ENCODE data around the gene BCAT1.
"Not testable (repeated sequence)": the region's sequence is repeated elsewhere in the genome, so short reads cannot be mapped to it uniquely, and the experiment has no call there.

BCAT1 gene

DNA sequence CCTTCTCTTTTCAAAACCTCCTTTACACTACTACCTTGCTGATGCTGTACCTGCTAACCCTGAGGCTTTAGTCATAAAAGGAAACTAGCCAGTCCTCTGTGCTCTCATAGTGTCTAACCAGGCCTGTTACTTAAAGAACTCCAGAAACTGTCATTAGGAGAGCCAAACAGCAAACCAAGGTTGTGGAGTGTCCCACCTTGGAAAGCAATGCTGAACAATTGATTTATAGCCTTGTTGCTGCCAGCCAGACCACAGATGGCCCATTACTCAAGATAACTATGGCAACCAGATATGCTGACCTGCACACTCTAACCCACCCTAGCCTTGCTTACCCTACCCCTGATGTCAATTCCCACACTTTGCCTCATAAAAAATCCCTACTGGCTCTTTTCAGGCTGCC lies 26.5 kb upstream of the BCAT1 start:
- H3K27ac ChIP-seq = no peak overlapping the region
- TF ChIP-seq, protein P1, sequence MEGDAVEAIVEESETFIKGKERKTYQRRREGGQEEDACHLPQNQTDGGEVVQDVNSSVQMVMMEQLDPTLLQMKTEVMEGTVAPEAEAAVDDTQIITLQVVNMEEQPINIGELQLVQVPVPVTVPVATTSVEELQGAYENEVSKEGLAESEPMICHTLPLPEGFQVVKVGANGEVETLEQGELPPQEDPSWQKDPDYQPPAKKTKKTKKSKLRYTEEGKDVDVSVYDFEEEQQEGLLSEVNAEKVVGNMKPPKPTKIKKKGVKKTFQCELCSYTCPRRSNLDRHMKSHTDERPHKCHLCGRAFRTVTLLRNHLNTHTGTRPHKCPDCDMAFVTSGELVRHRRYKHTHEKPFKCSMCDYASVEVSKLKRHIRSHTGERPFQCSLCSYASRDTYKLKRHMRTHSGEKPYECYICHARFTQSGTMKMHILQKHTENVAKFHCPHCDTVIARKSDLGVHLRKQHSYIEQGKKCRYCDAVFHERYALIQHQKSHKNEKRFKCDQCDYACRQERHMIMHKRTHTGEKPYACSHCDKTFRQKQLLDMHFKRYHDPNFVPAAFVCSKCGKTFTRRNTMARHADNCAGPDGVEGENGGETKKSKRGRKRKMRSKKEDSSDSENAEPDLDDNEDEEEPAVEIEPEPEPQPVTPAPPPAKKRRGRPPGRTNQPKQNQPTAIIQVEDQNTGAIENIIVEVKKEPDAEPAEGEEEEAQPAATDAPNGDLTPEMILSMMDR (conservative IDR thresholded peaks at IDR 0.05) = no peak

DNA sequence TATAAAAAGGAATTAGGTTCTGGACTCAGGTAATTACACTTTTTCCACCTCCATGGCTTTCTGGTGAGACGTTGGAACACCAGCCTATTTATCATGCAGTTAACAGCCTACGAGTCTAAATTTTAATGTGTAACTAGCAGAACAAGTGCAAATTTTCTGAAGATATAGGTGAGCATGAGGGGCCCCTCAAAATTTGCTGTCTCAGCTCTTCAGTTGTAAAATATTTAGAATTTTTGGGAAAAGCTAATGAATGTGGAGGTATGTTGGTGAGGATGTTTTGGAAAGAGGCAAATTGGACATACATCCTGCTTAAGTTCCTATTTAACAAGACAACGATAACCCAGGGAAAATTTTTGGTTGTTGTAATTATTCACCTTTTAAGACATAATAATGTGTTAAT lies 25.3 kb upstream of the BCAT1 start:
- TF ChIP-seq, protein P1 (conservative IDR thresholded peaks at IDR 0.05) = no peak
- H3K27ac ChIP-seq = no peak overlapping the region

DNA sequence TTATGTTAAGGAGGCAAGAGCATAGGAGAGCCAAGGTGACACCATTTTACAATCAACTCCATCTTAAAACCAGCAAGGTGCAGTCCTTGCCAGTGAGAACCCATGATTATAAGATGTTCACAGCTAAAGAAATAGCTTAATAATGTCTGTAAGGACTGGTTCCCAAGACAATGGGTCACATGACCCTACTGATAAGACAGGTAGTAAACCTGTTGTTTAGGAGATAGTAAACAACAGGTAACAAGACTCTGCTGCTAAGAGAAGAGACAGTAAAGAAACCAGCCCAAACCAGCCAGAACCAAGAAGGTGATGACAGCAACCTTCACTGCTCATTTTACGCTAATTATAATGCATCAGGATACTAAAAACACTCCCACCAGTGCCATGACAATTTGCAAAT lies 23.2 kb upstream of the BCAT1 start:
- TF ChIP-seq, protein P1 (conservative IDR thresholded peaks at IDR 0.05) = no peak
- no peak overlapping the region for H3K27ac ChIP-seq

DNA sequence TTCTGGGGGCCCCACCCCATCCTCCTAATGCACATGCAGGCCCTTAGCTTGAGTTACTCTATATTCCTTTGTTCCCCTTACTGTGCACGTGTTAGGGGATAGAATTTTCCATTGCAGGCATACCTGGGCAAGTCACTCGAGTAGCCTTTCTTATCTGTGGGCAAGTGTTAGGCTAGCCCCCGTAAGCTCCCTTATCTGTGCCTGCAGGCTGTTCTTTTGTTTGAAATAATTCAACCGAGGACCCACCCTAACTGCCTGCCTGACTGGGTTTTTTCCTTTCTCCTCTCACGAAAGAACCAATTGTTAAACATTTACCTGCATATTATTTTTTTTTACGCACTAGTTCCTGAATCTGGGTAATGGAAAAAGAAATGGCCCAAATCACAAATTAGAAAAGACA lies 21.3 kb upstream of the BCAT1 start:
- H3K27ac ChIP-seq = no peak overlapping the region
- TF ChIP-seq, protein P1 (conservative IDR thresholded peaks at IDR 0.05) = no peak

DNA sequence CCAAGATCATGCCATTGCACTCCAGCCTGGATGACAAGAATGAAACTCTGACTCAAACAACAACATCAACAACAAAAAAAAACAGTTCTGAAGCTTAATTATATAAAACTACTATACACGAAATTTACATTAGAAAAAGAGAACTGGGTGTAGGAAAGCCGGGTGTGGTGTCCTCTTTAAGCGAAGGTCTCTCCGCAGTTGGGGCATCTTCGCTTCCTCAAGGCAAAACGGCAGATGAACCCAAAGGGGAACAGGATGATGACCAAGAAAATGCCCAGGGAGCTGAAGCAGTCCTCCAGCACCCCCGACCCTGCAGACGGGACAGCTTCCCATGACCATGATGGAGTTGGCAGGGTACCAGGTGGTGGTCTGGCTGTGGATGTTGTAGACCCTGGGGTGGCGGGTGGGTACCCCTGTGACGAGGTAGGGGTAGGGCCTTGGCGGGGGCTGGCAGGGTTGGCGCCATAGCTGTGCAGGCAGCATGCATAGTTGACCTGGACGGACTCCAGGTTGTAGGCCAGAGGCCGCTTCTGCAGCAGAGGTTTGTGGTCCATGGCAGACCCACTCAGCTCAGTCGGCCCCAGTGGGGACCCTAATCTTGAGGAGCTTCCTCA lies 18.2 kb upstream of the BCAT1 start:
- H3K27ac ChIP-seq = no peak overlapping the region
- TF ChIP-seq, protein P1 (conservative IDR thresholded peaks at IDR 0.05) = no peak

DNA sequence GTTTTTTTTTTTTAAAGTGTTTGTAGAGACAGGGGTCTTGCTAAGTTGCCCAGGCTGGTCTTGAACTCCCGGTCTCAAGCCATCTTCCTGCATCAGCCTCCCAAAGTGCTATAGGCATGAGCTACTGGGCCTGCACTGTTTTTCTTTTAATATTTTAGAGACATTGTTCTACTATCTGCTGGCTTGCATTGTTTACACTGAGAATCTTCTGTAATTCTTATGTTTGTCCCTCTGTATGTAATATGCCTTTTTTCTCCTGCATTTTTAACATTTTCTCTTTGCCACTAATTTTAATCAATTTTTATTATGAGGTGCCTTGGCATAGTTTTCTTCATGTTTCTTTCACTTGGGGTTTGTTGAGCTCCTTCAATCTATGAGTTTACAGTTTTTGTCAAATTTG lies 15.4 kb upstream of the BCAT1 start:
- TF ChIP-seq, protein P1 (conservative IDR thresholded peaks at IDR 0.05) = no peak
- no peak overlapping the region for H3K27ac ChIP-seq

DNA sequence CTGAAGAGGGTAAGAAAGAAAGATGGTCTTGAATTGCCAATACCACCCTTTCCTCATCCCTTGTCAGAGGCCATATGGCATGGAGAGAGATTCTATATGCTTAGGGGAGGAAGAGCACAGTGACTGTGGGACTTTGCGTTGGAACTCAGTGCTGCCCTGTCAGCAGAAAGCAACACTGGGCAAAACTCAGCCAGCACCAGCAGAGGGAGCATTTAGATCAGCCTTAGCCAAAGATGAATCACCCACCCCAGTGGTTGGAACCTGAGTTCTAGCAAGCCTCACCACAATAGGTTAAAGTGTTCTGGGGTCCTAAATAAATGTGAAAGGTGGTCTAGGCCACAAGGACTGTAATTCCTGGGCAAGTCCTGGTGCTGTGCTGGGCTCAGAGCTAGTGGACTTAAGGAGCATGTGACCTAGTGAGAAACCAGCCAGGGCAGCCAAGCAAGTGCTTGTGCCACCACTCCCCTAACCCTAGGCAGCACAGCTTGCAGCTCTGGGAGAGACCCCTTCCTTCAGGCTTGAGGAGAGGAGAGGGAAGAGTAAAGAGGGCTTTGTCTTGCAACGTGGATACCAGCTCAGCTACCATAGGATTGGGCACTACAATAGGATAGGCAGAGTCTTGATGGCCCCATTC lies 11.4 kb upstream of the BCAT1 start:
- H3K27ac ChIP-seq = no peak overlapping the region
- TF ChIP-seq, protein P1 (conservative IDR thresholded peaks at IDR 0.05) = peak; percentile 75

DNA sequence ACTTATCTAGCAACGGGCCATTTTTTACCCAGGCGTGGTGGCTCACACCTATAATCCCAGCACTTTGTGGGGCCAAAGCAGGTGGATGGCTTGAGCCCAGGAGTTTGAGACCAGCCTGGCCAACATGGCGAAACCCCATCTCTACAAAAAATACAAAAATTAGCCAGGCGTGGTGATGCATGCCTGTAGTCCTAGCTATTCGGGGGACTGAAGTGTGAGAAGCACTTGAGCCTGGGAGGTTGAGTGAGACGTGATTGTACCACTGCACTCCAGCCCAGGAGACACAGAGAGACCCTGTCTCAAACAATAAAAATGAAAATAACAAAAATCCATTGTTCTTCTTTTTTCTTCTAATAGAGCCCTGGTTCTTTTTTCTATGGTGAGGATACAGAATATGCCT lies 7.5 kb upstream of the BCAT1 start:
- not testable (repeated sequence) for H3K27ac ChIP-seq
